GM21447 (cell line): ENCODE results near the gene LAMA1.
"Not testable (repeated sequence)": the region's sequence is repeated elsewhere in the genome, so short reads cannot be mapped to it uniquely, and the experiment has no call there.

Source experiments
- ATAC-seq: cut with Tn5 transposase; IDR thresholded peaks from one replicate; pipeline ENCODE4 v1.9.1; 2021; ENCODE audit not compliant: unreplicated experiment

LAMA1 gene, protein sequence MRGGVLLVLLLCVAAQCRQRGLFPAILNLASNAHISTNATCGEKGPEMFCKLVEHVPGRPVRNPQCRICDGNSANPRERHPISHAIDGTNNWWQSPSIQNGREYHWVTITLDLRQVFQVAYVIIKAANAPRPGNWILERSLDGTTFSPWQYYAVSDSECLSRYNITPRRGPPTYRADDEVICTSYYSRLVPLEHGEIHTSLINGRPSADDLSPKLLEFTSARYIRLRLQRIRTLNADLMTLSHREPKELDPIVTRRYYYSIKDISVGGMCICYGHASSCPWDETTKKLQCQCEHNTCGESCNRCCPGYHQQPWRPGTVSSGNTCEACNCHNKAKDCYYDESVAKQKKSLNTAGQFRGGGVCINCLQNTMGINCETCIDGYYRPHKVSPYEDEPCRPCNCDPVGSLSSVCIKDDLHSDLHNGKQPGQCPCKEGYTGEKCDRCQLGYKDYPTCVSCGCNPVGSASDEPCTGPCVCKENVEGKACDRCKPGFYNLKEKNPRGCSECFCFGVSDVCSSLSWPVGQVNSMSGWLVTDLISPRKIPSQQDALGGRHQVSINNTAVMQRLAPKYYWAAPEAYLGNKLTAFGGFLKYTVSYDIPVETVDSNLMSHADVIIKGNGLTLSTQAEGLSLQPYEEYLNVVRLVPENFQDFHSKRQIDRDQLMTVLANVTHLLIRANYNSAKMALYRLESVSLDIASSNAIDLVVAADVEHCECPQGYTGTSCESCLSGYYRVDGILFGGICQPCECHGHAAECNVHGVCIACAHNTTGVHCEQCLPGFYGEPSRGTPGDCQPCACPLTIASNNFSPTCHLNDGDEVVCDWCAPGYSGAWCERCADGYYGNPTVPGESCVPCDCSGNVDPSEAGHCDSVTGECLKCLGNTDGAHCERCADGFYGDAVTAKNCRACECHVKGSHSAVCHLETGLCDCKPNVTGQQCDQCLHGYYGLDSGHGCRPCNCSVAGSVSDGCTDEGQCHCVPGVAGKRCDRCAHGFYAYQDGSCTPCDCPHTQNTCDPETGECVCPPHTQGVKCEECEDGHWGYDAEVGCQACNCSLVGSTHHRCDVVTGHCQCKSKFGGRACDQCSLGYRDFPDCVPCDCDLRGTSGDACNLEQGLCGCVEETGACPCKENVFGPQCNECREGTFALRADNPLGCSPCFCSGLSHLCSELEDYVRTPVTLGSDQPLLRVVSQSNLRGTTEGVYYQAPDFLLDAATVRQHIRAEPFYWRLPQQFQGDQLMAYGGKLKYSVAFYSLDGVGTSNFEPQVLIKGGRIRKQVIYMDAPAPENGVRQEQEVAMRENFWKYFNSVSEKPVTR (N-terminal part only)

DNA sequence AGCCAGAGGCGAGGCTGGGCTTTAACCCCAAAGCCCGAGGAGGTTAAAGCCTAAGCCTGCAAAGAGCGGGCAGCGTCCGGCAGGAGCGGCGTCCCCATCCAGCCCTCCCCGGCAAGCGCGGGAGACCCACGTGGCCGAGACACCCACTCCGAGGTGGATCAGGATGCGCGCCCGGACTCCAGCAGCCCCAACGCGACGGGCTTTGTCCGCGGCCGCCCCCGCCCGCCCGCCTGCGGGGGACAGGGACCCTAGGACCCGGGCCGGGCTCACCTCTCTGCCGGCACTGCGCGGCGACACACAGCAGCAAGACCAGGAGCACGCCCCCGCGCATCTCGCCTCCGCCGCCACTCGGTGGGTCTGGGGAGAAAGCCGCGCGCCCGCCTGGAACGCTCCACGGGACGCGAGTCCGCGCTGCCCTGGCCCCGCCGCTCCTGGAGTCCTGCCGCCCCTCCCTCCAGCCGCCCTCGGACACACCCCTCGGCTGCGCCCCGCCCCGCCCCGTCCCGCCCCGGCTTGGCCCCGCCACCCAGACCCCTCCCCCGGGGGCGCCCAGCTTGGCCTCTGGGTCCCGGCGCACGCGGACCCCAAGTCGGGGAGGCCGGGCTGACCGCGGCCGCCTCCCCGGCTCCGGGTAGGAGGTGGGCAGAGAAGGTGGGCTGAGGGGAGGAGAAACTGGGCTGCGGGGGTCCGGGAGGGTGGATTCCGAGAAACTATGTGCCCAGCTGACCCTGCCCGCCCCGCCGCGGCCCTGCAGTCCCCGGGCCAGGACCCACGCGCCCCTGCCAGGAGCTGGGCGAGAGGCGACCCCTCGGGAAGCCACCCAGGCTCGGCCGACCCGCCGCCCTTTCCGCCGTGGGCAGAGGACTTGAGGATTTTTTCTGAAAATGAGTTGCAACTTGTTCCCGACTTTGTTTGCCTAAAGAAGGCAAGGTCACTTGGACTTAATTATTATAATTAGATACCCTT lies at the start of gene LAMA1:
Gene LAMA1 (minus strand): TSS at position 408 of the 966 bp plus-strand sequence. CDS start 77 bp downstream, at position 331.
- ATAC-seq, result no peak

DNA sequence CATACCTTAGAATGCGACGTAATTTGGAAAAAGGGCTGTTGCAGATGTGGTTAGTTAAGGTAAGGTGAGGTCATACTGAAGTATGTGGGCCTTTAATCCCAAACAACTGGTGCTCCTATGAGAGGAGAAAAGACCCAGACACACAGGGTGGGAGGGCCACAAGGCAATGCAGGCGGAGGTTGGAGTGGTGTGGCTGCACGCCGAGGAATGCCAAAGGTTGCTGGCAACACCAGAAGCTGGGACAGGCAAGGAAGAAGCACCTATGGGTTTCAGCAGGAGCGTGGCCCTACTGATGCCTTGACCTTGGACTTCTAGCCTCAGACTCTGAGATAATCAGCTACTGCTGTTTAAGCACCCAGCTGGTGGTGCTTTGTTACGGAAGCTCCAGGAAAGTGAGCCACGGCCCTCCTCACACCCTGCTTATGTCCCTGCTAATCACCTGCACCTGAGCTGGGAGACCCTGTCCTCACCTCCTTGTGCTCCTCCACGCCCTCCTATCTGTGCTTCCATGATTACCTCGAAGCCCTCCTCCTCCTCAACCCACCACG lies 48.3 kb upstream of the LAMA1 start:
- ATAC-seq, result no peak

DNA sequence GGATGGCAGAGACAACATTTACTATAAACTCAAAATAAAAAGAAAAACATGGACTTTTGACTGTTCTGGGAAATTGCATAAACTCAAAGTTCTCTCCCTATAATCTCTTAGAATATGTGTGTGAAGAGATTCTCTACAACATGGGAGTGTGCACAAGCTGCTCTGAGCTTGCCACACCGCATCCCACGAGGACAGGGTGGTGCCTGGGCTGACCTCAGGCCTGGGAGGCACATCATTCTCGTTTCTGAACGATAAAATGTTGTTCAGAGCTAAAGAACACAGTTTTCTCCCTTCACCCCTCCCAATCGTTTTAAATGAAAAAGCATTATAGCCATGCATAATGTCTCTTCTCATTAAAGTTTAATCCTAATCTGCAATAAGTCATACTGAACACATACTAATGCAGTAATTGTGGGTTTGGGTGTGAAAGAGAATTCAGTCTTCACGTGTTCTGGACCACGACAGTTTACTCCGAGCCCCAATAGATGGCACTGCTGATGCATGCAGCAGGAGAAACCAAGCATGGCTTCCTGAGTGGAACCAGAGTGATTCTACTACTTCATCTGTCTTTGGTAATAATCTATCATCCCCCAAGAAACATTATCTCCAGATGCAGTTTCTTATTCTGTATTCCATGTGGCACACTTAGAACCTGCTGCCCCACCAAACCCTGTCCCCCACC lies 46.9 kb upstream of the LAMA1 start:
- ATAC-seq, result no peak

DNA sequence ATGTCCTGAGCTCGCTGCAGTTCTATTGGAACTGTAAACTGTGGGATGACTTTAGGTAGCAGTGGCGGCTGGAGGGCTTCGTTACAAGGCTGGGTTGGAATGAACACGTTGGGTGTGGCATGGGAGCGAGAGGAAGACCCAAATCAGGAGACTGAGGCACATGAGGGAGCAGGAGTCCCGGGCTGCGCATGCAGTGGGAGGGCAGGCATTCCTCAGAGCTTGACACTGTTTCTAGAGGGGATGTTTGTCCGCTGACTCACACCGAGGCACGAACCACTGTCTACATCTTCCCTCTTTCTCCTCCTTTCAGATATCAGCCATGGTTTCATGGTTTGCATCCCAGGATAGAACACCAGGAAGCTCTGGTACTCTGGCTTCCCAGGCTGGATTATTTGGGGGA lies 40.6 kb upstream of the LAMA1 start:
- no peak for ATAC-seq

DNA sequence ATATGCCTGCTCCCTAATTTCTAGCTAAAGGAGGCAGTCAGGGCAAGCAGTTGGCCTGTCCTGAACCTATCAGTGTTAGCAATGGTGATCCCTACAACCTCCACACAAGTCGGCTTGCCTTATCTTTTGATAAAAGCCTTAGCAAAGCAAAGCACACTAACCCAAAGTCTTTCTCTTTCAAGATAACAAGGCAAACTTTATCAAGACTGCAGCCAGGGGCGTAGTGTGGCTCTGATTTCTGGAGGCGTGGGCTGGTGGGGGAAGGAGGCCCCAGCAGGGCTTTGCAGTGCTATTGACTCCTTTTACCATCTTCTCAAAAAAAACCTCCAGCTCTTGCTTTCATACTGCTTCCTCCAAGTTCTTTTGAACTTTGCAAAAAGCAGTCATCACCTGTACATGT lies 40.2 kb upstream of the LAMA1 start:
- no peak for ATAC-seq

DNA sequence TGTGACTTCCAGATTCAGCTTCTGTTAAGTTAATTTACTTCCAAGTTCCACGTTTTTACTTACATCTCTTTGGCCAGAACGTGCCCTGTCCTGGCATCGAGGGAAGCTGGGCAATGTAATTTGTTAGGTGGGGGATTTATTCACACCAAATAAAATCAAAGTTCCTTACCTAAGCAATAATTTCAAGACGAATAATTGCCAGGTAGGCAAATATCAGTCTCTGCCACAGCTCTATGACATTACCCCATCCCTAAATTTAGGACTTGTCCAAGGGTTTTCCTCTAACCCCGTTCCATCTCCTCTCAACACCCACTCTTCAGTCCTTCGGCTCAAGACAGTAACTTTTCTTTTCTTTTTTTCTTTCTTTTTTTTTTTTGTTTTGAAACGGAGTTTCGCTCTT lies 38.3 kb upstream of the LAMA1 start:
- ATAC-seq, result no peak

DNA sequence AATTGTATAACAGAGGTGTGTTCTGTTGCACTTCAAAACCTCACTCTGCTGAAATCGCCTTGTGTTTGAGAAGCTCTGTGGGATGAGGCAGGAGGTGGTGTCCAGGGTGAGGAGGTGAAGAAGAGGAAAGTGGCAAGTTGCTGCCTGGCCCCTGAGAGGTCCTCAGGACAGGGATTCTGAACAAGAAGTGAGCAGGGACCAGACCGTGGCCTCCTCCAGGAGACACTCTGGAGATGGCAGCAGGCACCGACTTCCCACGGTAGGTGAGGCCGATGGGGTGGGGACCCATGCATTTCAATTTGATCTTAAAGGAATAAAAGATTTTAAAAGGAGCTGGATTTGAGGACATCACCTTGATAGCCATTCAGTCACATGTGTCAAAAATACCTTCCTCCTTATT lies 37.5 kb upstream of the LAMA1 start:
- ATAC-seq, result no peak

DNA sequence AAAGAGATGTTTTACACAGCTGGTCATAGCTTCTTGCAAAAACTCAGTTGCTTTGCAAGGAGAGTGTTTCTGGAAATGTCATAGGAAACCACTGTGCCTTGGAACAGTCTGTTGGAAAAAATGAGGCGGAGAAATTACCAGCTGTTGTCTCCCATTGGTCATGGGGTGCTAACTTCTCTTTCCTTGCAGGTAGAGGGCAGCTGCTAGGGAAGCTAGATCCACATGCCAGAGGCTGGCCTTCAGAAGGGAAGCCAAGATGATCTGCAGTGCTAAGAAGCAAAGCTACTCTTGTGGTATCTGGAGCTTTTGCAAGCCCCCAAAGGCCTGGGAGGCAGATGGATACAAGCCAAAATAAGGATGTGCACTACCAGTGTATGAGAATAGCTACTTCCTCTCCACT lies 34.8 kb upstream of the LAMA1 start:
- no peak for ATAC-seq

DNA sequence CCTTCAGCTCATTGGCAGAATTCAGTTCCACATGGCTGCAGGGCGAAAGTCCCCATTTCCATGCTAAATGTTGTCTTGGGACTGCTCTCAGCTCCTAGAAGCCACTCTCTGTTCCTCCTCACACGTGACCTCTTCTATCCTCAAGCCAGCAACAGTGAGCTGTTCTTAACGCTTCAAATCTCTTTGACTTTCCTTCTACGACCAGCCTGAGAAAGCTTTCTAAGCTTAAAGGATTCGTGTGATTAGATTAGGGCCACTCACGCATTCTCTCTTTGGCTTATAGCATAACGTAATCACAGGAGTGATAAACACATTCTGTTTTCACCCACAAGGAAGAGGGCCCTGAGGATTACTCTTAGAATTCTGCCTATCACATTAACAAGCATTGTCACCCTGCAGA lies 29.8 kb upstream of the LAMA1 start:
- ATAC-seq, result no peak

DNA sequence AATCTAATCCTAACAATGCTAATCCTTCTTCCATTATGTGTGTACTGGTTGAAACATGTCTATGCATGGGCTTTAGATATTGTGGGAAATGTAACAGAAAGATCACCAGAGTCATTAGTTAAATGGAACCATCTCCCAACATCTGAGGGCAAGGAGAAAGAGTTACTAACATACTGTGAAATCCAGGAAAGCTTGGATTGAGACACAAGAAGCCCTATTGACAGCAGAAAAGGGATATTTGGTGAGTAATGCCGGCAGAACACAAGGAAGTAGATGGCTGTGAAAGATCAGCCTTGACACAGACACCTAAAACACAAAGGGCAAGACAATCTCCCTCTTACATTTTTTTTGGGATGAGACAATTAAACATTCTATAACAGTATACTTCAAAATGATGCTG lies 28.5 kb upstream of the LAMA1 start:
- ATAC-seq, result no peak

DNA sequence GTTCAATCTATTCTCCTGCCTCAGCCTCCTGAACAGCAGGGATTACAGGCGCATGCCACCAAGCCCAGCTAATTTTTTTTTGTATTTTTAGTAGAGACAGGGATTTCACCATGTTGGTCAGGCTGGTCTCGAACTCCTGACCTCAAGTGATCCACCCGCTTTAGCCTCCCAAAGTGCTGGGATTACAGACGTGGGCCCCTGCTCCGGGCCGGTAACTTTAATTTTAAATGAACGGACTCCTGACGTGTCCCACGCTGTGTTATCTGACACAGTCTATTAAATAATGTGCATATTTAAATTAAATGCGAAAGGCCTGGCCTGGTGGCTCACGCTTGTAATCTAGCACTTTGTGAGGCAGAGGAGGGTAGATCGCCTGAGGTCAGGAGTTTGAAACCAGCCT lies 27.3 kb upstream of the LAMA1 start:
- ATAC-seq, result not testable (repeated sequence)

DNA sequence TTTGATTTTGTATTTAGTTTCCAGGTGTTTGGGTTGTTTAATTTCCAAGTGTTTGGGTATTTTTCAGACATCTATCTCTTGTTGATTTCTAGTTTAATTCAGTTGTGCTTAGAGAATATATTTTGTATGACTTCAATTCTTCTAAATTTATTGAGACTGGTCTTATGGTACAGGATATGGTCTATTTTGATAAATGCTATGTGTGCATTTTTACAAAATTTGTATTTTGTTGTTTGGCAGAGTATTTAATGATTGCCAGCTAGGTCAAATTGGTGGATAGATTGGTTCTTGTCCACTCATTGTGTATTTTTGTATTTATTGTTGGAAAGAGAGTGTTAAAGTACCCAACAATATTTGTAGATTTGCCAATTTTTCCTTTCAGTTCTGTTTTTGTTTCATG lies 23.7 kb upstream of the LAMA1 start:
- ATAC-seq, result no peak

DNA sequence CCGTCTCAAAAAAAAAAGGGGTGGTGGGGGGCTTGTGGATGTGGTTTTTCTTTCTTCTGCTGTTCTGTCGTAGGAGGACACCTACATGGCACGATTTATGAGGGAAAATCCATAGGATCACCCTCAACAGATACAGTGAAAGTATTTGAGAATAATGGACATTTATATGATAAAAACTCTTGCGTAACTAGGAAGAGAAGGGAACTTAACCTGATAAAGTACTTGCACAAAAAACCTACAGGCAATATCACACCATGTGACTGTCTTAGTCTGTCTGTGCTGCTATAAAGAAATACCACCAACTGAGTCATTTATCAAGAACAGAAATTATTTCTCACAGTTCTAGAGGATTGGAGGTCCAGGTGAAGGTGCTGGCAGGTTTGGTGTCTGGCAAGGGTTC lies 21.8 kb upstream of the LAMA1 start:
- ATAC-seq, result no peak

DNA sequence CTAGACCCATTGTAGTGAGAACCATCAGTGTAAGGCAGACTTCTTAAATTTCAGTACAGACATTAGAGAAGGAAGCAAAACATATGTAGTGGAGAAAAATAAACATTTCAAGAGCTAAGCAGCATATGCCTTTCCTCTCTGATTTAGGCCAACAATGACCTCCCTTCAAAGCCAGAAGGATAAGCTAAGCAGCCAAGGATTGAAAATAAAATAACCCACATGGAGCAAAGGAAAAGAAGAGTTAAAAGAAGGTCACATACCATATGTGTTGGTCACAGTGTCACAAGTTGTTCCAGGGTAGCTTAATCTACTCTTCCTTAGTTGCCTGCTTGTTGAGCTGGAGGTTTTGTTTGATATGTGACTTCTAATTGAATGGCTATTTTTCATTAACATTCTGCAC lies 15.6 kb upstream of the LAMA1 start:
- ATAC-seq, result no peak

DNA sequence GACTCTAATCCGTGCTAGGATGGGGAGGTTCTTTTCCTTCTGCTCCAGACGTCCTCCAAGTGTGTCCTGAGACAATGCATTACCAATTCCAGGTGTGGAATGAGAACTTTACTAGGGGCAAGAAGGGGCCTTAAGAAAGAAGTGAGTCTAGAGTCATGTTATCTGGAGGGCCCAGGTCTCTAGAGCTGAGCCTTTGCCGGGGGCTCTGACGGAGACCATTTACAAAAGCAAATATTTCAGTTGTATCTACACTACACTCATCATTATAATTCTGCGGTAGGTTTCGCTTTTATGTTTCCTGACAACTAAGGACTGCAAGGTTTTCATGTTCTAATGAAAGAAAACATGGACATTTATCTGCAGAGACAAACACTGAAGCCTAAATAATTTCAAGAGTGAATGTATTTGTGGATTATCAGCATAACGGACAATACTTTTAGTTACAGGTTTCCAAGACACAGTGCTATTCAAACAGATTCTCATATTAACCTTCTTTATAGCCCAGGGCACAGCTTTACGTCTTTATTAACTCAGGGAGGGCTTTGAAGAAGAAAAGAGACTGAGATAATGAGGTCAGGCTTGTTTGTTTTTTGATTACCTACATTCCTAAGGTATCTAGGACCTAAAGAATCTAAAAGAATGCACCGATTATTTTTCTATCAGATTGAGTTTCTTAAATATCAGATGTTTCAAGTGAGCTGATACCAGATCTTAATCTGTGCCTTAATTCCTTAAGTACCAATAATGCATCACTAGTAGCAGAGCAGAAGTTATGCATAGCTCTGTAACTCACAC lies 15.0 kb upstream of the LAMA1 start:
- no peak for ATAC-seq

DNA sequence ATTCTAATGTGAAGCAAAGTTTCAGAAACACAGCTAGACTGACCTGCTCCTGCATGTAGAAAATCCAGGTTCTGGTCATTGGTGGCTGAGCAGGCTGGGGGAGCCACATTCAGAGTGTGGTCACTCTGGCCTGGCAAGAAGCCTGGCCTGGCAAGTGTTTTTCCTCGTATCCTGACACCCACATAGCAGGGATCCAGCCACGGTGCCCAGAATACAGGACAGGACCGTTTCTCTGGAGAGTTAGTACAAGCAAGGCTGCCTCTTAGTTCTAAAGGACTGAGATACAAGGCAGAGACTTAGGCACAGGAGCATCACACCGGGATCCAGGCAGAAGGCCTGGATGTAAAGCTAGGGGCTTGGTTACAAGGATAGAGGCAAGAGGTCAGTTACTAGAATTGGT lies 4.8 kb upstream of the LAMA1 start:
- no peak for ATAC-seq

DNA sequence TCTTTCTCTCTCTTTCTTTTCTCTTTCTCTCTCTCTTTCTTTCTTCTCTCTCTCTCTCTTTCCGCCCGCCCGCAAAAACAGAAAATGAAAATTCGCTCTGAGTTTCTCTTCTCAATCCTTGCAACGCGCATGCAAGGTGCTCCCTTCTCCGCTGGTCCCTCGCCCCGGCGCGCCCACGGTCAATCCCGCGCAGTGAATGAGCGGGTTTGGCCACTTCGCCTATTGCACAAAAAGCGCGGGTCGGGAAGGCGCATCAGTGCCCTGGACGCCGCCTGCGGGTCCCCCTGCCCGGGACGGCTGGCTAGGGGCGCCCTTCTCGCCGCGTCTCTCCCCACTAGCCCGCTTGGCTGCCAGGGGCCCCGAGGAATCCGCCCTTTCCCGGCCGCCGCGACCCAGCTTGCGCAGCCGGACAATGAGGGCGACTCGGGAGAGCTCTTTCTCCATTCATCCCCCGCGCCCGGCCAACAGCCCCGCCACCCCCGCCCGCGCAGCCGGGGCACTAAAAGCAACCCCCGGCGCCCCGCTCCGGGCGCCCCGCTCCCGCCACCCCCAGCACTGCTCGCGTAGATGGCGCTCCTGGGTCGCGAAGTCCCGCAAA lies 706 bp downstream of the LAMA1 start:
- ATAC-seq, result no peak
